ENCODE results near the gene ZFYVE28. TPM values are rescaled to one million over a fixed set of nuclear protein-coding genes. Genes with fewer than 3 reads are reported as not detected.

The ZFYVE28 gene
- total RNA-seq, 1 donor from 2014 or later = 3.6 TPM

DNA sequence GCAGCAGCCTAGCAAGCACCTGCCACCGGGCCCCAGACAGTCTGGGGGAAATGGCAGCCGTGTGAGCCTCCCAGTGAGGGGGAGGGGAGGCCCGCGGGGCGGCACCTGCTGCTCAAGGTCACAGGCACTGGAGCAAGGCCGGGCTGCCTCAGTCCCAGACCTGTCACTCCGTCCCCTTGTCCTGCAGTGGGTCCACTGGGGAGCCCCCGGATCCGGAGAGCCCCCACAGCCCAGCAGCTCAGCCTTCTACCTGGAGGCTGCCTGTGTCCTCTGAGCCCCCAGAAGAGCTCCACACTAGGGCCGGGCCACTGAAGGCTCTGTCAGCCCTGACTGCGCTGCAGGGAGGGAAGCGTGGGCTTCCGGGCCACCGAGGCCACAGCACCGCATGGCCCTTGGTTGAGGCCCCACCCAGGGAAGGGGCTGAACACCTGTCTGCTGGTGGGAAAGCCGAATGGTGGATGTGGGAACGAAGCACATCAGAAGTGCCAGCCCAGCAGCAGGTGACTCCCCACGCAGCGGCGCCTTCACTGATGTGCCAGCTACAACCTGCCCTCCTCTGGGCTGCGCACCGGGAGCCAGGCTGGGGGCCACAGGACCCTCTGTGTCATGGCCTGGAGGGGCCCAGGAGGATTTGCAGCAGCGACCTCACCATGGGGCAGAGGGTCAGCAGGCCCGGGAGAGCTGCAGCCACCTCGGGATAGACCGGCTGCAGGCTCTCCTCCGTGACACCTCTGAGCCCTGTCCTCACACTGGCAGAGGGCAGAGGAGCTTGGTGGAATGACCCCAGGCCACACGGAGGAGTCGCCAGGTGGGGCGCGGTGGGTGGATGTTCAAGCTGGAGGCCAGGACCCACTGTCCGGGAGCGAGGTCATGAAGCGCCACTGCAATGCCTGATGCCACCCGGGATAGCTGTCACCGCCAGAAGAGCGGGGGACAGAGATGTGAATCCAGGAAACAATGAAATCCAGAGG lies 121.5 kb downstream of the ZFYVE28 start:
- Mint-ChIP-seq H3K27ac (no peak overlapping the region), H3K9me3 (peaks cover 7% of the 10 kb centered on the region), H3K36me3 (no peaks in the 10 kb centered on the region), H3K27me3 (peaks cover 11% of the 10 kb centered on the region), H3K4me3 (no peak overlapping the region), H3K4me1 (ENCODE audit: unreplicated experiment) (peaks cover 11% of the 10 kb centered on the region)
- no peak for TF ChIP-seq CTCF (conservative IDR thresholded peaks at IDR 0.05)
- peak; percentile 58 for DNase-seq (ENCODE audit: extremely low spot score, unreplicated experiment)

- Mint-ChIP-seq H3K27ac (no peak overlapping the region), H3K9me3 (peaks cover 7% of the 10 kb centered on the region), H3K4me1 (ENCODE audit: unreplicated experiment) (peaks cover 11% of the 10 kb centered on the region), H3K27me3 (peaks cover 11% of the 10 kb centered on the region), H3K36me3 (no peaks in the 10 kb centered on the region), H3K4me3 (no peak overlapping the region)
- peak; percentile 66 for DNase-seq (ENCODE audit: extremely low spot score, unreplicated experiment)
- no peak for TF ChIP-seq CTCF (conservative IDR thresholded peaks at IDR 0.05)
These were observed 122.5 kb downstream of the ZFYVE28 start for GRCh38 chr4:2295900-2296442.

DNA sequence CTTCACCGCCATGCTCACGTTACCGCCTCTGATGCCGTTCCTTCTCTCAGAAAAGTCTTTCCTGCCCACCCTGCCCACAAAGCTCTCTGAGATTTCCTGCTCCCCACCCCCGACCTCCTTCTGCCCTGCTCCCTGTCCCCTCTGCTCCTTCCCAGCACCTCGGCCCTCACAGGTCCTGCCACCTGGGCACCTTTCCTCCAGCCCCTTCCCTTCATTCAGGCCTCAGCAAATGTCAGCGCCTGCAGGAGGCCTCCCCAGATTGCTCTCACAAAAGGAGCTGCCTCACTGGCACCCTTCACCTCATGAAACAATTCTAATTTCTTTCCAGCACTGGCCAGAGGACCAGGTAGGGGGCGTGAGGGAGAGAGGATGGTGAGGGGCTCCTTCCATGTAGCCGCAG lies 122.9 kb downstream of the ZFYVE28 start:
- Mint-ChIP-seq H3K9me3 (peaks cover 7% of the 10 kb centered on the region), H3K4me3 (no peak overlapping the region), H3K27me3 (peaks cover 11% of the 10 kb centered on the region), H3K4me1 (ENCODE audit: unreplicated experiment) (peaks cover 11% of the 10 kb centered on the region), H3K27ac (no peak overlapping the region), H3K36me3 (no peaks in the 10 kb centered on the region)
- TF ChIP-seq CTCF (conservative IDR thresholded peaks at IDR 0.05) = no peak
- peak; percentile 45 for DNase-seq (ENCODE audit: extremely low spot score, unreplicated experiment)

DNA sequence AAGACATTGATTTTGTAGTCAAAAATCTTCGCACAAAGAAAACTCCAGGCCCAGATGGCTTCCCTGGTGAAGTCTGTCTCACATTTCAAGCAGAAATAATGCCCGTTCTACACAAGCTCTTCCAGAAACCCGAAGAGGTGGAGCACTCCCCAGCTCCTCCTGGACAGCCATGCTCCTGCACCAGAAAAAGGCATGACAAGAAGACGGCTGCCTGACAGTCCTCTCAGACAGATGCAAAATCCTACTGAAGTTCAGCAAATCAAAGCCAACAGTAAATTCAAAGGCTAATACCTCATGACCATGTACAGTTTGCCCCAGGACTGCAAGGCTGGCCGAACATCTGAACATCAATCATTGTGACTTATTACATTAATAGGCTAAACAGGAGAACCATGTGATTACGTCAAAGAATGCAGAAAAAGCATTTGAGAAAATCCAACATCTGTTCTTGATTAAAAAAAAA lies 125.8 kb downstream of the ZFYVE28 start:
- Mint-ChIP-seq H3K27ac (peak overlapping the region; percentile 18), H3K9me3 (peaks cover 7% of the 10 kb centered on the region), H3K4me3 (peak overlapping the region; percentile 30), H3K4me1 (ENCODE audit: unreplicated experiment) (peaks cover 11% of the 10 kb centered on the region), H3K27me3 (peaks cover 6% of the 10 kb centered on the region), H3K36me3 (no peaks in the 10 kb centered on the region)
- TF ChIP-seq CTCF (conservative IDR thresholded peaks at IDR 0.05) = no peak
- DNase-seq (ENCODE audit: extremely low spot score, unreplicated experiment) = peak; percentile 32

- TF ChIP-seq CTCF (conservative IDR thresholded peaks at IDR 0.05) = no peak
- H3K36me3 Mint-ChIP-seq = no peaks in the 10 kb centered on the region
- peaks cover 3% of the 10 kb centered on the region for H3K27me3 Mint-ChIP-seq
- H3K9me3 Mint-ChIP-seq = peaks cover 7% of the 10 kb centered on the region
- peak overlapping the region; percentile 30 for H3K4me3 Mint-ChIP-seq
- peaks cover 11% of the 10 kb centered on the region for H3K4me1 Mint-ChIP-seq (ENCODE audit: unreplicated experiment)
- peak; percentile 65 for DNase-seq (ENCODE audit: extremely low spot score, unreplicated experiment)
- H3K27ac Mint-ChIP-seq = peak overlapping the region; percentile 18
These were observed 126.5 kb downstream of the ZFYVE28 start for GRCh38 chr4:2291705-2292645.
